HG02623 (cell line): ENCODE measurements around the gene HIVEP3.

Source experiments
- ATAC-seq: cut with Tn5 transposase; IDR thresholded peaks from one replicate; pipeline ENCODE4 v1.9.1; 2021; ENCODE audit warnings: moderate library complexity; ENCODE audit not compliant: unreplicated experiment

HIVEP3 gene

GRCh38 chr1:41735631-41736260 lies 183.0 kb downstream of the HIVEP3 start:
- no peak for ATAC-seq

- ATAC-seq = no peak
Observed at GRCh38 chr1:41735139-41735538, 183.6 kb downstream of the HIVEP3 start.

GRCh38 chr1:41734201-41734970 lies 184.3 kb downstream of the HIVEP3 start:
- no peak for ATAC-seq

- ATAC-seq = no peak
Observed at GRCh38 chr1:41733725-41734124, 185.0 kb downstream of the HIVEP3 start.

GRCh38 chr1:41733021-41733420 lies 185.7 kb downstream of the HIVEP3 start:
- no peak for ATAC-seq

GRCh38 chr1:41731516-41732030 lies 187.1 kb downstream of the HIVEP3 start:
- ATAC-seq = no peak

- no peak for ATAC-seq
Observed at GRCh38 chr1:41730806-41731205, 187.9 kb downstream of the HIVEP3 start.

GRCh38 chr1:41728403-41729202 lies 190.1 kb downstream of the HIVEP3 start:
- peak; percentile 80 for ATAC-seq

GRCh38 chr1:41727749-41728115 lies 191.0 kb downstream of the HIVEP3 start:
- ATAC-seq = no peak

GRCh38 chr1:41726899-41727748 lies 191.6 kb downstream of the HIVEP3 start:
- ATAC-seq = no peak

- ATAC-seq = no peak
Observed at GRCh38 chr1:41726292-41726691, 192.4 kb downstream of the HIVEP3 start.

GRCh38 chr1:41724926-41725325 lies 193.8 kb downstream of the HIVEP3 start:
- ATAC-seq = no peak

- no peak for ATAC-seq
Observed at GRCh38 chr1:41724248-41724647, 194.5 kb downstream of the HIVEP3 start.

GRCh38 chr1:41723786-41724185 lies 194.9 kb downstream of the HIVEP3 start:
- ATAC-seq = no peak

GRCh38 chr1:41722184-41722583 lies 196.5 kb downstream of the HIVEP3 start:
- ATAC-seq = no peak

- no peak for ATAC-seq
Observed at GRCh38 chr1:41720861-41721410, 197.8 kb downstream of the HIVEP3 start.

GRCh38 chr1:41719590-41719989 lies 199.1 kb downstream of the HIVEP3 start:
- no peak for ATAC-seq

GRCh38 chr1:41719128-41719527 lies 199.6 kb downstream of the HIVEP3 start:
- ATAC-seq = no peak

GRCh38 chr1:41718497-41718896 lies 200.2 kb downstream of the HIVEP3 start:
- no peak for ATAC-seq
